IMR-90 (cell line): ENCODE measurements around the gene PINLYP.

Source experiments
- BHLHE40 ChIP-seq: fragments of 150-350 bp; IDR thresholded peaks from 2 replicates; pipeline ENCODE4 v1.6.1; 2016; ENCODE audit warnings: mild to moderate bottlenecking, low read depth, low read length
- CHD1 ChIP-seq: IDR thresholded peaks from 2 replicates; pipeline ENCODE4 v1.6.1; 2012; ENCODE audit warnings: low read depth, low read length, improper control_type of control experiment
- CTCF ChIP-seq: conservative IDR thresholded peaks from 2 replicates; pipeline ENCODE4 v1.5.1; 2012; ENCODE audit warnings: mild to moderate bottlenecking, low read depth, low read length, improper control_type of control experiment
- ELK1 ChIP-seq: fragments of 150-350 bp; IDR thresholded peaks from 2 replicates; pipeline ENCODE4 v1.6.1; 2016; ENCODE audit warnings: low read depth, mild to moderate bottlenecking, low read length, moderate library complexity, borderline replicate concordance
- FOS ChIP-seq: fragments of 150-350 bp; IDR thresholded peaks from 2 replicates; pipeline ENCODE4 v1.6.1; 2016; ENCODE audit warnings: low read depth, low read length
- MAFK ChIP-seq: IDR thresholded peaks from 2 replicates; pipeline ENCODE4 v1.6.1; 2012; ENCODE audit warnings: low read depth, low read length, improper control_type of control experiment
- MAZ ChIP-seq: IDR thresholded peaks from 2 replicates; pipeline ENCODE4 v1.6.1; 2012; ENCODE audit warnings: low read depth, mild to moderate bottlenecking, low read length, improper control_type of control experiment, moderate library complexity, borderline replicate concordance
- MXI1 ChIP-seq: IDR thresholded peaks from 2 replicates; pipeline ENCODE4 v1.6.1; 2012; ENCODE audit warnings: low read depth, mild to moderate bottlenecking, low read length, moderate library complexity, borderline replicate concordance
- NFE2L2 ChIP-seq: fragments of 150-350 bp; IDR thresholded peaks from 2 replicates; pipeline ENCODE4 v1.6.1; 2016; ENCODE audit warnings: low read depth, mild to moderate bottlenecking, low read length
- POLR2A ChIP-seq: IDR thresholded peaks from 2 replicates; pipeline ENCODE4 v1.6.1; 2012; ENCODE audit warnings: mild to moderate bottlenecking, low read depth, low read length
- RCOR1 ChIP-seq: IDR thresholded peaks from 2 replicates; pipeline ENCODE4 v1.6.1; 2012; ENCODE audit warnings: mild to moderate bottlenecking, low read length, improper control_type of control experiment; ENCODE audit not compliant: insufficient replicate concordance
- RFX5 ChIP-seq: IDR thresholded peaks from 2 replicates; pipeline ENCODE4 v1.8.0; 2012; ENCODE audit warnings: low read depth, mild to moderate bottlenecking, low read length, moderate library complexity
- SMC3 ChIP-seq: fragments of 150-350 bp; IDR thresholded peaks from 2 replicates; pipeline ENCODE4 v1.6.1; 2016; ENCODE audit warnings: low read depth, mild to moderate bottlenecking, antibody characterized with exemption, low read length, moderate library complexity
- USF2 ChIP-seq: fragments of 150-350 bp; IDR thresholded peaks from 2 replicates; pipeline ENCODE4 v1.6.1; 2017; ENCODE audit warnings: mild to moderate bottlenecking, antibody characterized with exemption, low read length, low read depth

GRCh38 chr19:43560687-43561086 is 14.9 kb upstream of the PINLYP start:
- TF ChIP-seq CTCF (0 out of 2 replicates have a peak, but pooled peaks have one; percentile 9), POLR2A (no peak), MAFK (no peak), RCOR1 (no peak), RFX5 (no peak), CHD1 (no peak), MAZ (no peak), BHLHE40 (no peak), MXI1 (no peak), USF2 (no peak), NFE2L2 (no peak), ELK1 (no peak), FOS (no peak), SMC3 (no peak; the same call in 1 of the 2 replicates)
